GM23338 (cell line): ENCODE measurements around the gene MAP3K4.

ENCODE experiments used
- CREB1 ChIP-seq: fragments of 250-450 bp; sonication (Bioruptor Pico); IDR thresholded peaks from 2 replicates; pipeline ENCODE4 v1.5.0; 2020; ENCODE audit warnings: low read depth, mild to moderate bottlenecking, moderate library complexity
- CTCF ChIP-seq, 2 experiments: fragments of 200-600 bp in 1 of 2; sonication (generic) in 1 of 2; conservative IDR thresholded peaks; 2 replicates each; pipeline versions ENCODE4 v1.5.1 to v1.6.1; 2016 to 2017; ENCODE audit warnings: antibody characterized with exemption in 2 of 2, low read depth in 2 of 2, mild to moderate bottlenecking in 2 of 2, moderate library complexity in 1 of 2
- ETS1 ChIP-seq: IDR thresholded peaks from 2 replicates; pipeline ENCODE4 v1.6.1; 2016; ENCODE audit warnings: antibody characterized with exemption
- EZH2 ChIP-seq: fragments of 200-600 bp; sonication (generic); IDR thresholded peaks from one replicate; pipeline ENCODE4 v1.8.0; 2017; ENCODE audit warnings: antibody characterized with exemption, mild to moderate bottlenecking, low read depth; ENCODE audit not compliant: unreplicated experiment
- EZH2phosphoT487 ChIP-seq: fragments of 200-600 bp; sonication (generic); IDR thresholded peaks from one replicate; pipeline ENCODE4 v1.8.1; 2018; ENCODE audit warnings: antibody characterized with exemption; ENCODE audit not compliant: unreplicated experiment
- JUNB ChIP-seq: IDR thresholded peaks from one replicate; pipeline ENCODE4 v1.6.1; 2016; ENCODE audit warnings: antibody characterized with exemption; ENCODE audit not compliant: unreplicated experiment
- POLR2AphosphoS5 ChIP-seq: IDR thresholded peaks from 2 replicates; pipeline ENCODE4 v1.6.1; 2016; ENCODE audit warnings: antibody characterized with exemption, low read depth
- REST ChIP-seq: IDR thresholded peaks from one replicate; pipeline ENCODE4 v1.6.1; 2018; ENCODE audit warnings: antibody characterized with exemption; ENCODE audit not compliant: unreplicated experiment
- STAT1 ChIP-seq: IDR thresholded peaks from one replicate; pipeline ENCODE4 v1.6.1; 2016; ENCODE audit warnings: antibody characterized with exemption; ENCODE audit not compliant: unreplicated experiment
- ZNF114 ChIP-seq: fragments of 250-450 bp; sonication (Bioruptor Pico); IDR thresholded peaks from 2 replicates; pipeline ENCODE4 v1.5.0; 2020; ENCODE audit warnings: mild to moderate bottlenecking, moderate library complexity
- ZNF331 ChIP-seq: fragments of 250-450 bp; sonication (Bioruptor Pico); IDR thresholded peaks from 2 replicates; pipeline ENCODE4 v1.5.0; 2020; ENCODE audit warnings: low read depth, mild to moderate bottlenecking, moderate library complexity

GRCh38 chr6:161133963-161134362 lies 142.4 kb downstream of the MAP3K4 start:
- TF ChIP-seq CTCF (conservative IDR thresholded peaks at IDR 0.05; ENCODE audit: low read depth in 2 of 2) (no peak), EZH2 (no peak), POLR2AphosphoS5 (no peak), STAT1 (no peak), REST (no peak), CREB1 (CRISPR knock-in tag) (no peak), EZH2phosphoT487 (no peak), JUNB (no peak), ZNF114 (no peak), ZNF331 (no peak), ETS1 (no peak)
